Left lung (tissue), 10 donors: Measurements from ENCODE around the gene LY6G5B. TPM values are rescaled to one million over a fixed set of nuclear protein-coding genes. Genes with fewer than 3 reads are reported as not detected.

Experiments
- ATAC-seq: fragments of 200-7000 bp; cut with Tn5 transposase; one replicate; pipeline ENCODE4 v1.9.1; 2020; ENCODE audit warnings: moderate library complexity
- DNase-seq, 4 donors: peaks; one replicate each; pipeline ENCODE4 v3.0.0-alpha.2; 2013 to 2020
- H3K27ac ChIP-seq, 2 donors: fragments of 200-600 bp; sonication (generic) in 1 of 2; one replicate each; pipeline versions ENCODE4 v1.5.0 to v1.8.0; 2020 to 2021
- H3K27me3 ChIP-seq, 2 donors: fragments of 200-600 bp; sonication (generic) in 1 of 2; one replicate each; pipeline versions ENCODE4 v1.5.0 to v1.8.0; 2020 to 2021
- H3K36me3 ChIP-seq, 2 donors: fragments of 200-600 bp; sonication (generic) in 1 of 2; one replicate each; pipeline versions ENCODE4 v1.5.0 to v1.8.0; 2020 to 2021
- H3K4me1 ChIP-seq, 2 donors: fragments of 200-600 bp; one replicate each; pipeline ENCODE4 v1.8.0; 2021
- H3K4me3 ChIP-seq, 2 donors: fragments of 200-600 bp; sonication (generic) in 1 of 2; one replicate each; pipeline versions ENCODE4 v1.5.0 to v1.8.0; 2020 to 2021; ENCODE audit warnings: mild to moderate bottlenecking in 1 of 2
- H3K9me3 ChIP-seq, 2 donors: fragments of 200-600 bp; sonication (generic) in 1 of 2; one replicate each; pipeline versions ENCODE4 v1.5.0 to v1.8.0; 2020 to 2021
- intact Hi-C, 2 donors: fragments of 100-400 bp; cut with DNase I; formaldehyde crosslinking; loops; one replicate each; pipeline versions ENCODE4 v1.11.2 to v1.14.2; 2022
- polyA plus RNA-seq, 6 donors: library from polyadenylated mRNA; unstranded; fragments of 120-200 nt; gene quantifications; one replicate each; pipeline ENCODE4 v1.2.1, GENCODE V29; 2013; ENCODE audit not compliant: insufficient read length in 6 of 6
- total RNA-seq, 2 donors: library from RNA; stranded (reverse); fragmentation: NEBNext Ultra II Directional; extraction: Animal tissue kit (Norgen Biotek cat#: 25700); gene quantifications; one replicate each; pipeline ENCODE4 v1.2.1, GENCODE V29; 2021
- TF ChIP-seq, protein P1 (sequence below), 2 donors: fragments of 200-600 bp; sonication (generic) in 1 of 2; IDR thresholded peaks; one replicate each; pipeline versions ENCODE4 v1.5.0 to v1.8.0; 2021; ENCODE audit warnings: antibody characterized with exemption in 2 of 2
- donor health status: DM: no; HTN: yes; CAD: no.
- donor health status: DM: no; HTN: no; CAD: no.

Gene LY6G5B
- total and polyA plus RNA-seq, 8 donors: 6.9 to 41.0 (median 30.1) TPM

DNA sequence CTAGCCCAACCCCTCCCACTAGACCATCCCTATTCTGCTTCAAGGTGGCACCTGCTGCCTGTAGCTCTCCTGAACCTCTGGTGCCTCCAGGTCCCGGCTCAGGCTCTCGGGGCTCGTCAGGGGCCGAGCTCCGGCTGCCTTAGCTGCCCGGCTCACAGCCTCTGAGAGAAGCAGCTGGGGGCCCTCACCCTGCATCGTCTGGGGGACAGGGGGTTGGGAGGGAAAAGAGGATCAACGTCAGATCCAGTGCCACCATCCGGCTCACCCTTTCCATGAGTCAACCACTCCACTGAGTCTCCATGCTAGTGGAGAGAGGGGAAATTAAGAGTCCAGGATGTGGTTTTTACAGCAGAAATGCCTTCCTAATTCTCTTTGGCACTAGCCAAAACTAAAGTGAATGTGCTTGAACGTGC, 30.3 kb upstream of the LY6G5B start:
- Histone ChIP-seq H3K36me3 (peaks cover 0 to 100% of the 10 kb centered on the region in 2 donors), H3K4me3 (no peak overlapping the region), H3K27me3 (no peaks in the 10 kb centered on the region), H3K27ac (no peak overlapping the region), H3K4me1 (no peaks in the 10 kb centered on the region), H3K9me3 (no peaks in the 10 kb centered on the region)
- TF ChIP-seq, protein P1, sequence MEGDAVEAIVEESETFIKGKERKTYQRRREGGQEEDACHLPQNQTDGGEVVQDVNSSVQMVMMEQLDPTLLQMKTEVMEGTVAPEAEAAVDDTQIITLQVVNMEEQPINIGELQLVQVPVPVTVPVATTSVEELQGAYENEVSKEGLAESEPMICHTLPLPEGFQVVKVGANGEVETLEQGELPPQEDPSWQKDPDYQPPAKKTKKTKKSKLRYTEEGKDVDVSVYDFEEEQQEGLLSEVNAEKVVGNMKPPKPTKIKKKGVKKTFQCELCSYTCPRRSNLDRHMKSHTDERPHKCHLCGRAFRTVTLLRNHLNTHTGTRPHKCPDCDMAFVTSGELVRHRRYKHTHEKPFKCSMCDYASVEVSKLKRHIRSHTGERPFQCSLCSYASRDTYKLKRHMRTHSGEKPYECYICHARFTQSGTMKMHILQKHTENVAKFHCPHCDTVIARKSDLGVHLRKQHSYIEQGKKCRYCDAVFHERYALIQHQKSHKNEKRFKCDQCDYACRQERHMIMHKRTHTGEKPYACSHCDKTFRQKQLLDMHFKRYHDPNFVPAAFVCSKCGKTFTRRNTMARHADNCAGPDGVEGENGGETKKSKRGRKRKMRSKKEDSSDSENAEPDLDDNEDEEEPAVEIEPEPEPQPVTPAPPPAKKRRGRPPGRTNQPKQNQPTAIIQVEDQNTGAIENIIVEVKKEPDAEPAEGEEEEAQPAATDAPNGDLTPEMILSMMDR (IDR thresholded peaks at IDR 0.05): no peak
- intact Hi-C loops: no loop called here
- DNase-seq: no peak
- ATAC-seq: no peak

DNA sequence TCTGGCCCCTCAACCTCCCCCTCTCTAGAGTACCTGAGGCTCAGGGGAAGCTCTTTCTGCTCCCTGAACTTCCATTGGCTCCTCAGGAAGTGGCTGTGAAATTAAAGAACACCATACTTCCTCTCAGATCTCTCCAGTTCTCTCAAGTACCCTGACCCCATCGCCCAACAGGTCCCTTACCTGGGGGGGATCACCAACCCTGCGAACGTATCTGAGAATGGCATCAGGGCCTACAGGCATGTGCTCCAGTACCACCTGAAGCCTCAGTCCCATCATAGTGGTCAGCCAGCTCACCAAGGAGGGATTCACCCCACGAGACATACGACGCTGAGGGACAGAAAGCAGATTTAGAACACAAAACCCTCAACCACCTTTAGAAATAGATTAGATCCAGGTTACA, 29.2 kb upstream of the LY6G5B start:
- no peaks in the 10 kb centered on the region for H3K9me3 ChIP-seq
- TF ChIP-seq, protein P1 (IDR thresholded peaks at IDR 0.05): no peak
- ATAC-seq (no peak), DNase-seq (no peak)
- H3K36me3 ChIP-seq: peaks cover 0 to 100% of the 10 kb centered on the region in 2 donors
- H3K4me3 ChIP-seq: no peak overlapping the region
- no peaks in the 10 kb centered on the region for H3K4me1 ChIP-seq
- no peak overlapping the region for H3K27ac ChIP-seq
- intact Hi-C loops: no loop called here
- no peaks in the 10 kb centered on the region for H3K27me3 ChIP-seq

DNA sequence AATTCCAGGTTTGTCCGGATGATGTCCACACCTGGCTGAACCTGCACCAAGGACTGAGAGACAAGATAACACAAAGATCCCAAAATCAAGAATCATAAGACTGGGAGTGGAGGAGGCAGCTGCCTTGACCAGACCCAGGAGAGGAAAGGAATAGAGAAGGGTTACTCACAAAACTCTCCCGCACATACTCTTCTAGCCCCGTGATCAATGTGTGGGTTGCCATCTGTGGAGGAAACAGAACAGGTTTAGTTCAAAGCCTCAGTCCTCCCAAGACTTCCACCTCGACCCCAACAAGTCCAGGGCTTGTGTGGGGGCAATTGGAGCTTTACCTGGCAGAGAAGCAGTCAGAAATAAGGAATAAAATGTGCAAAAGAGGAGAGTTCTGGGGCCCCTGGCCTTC, 28.4 kb upstream of the LY6G5B start:
- Histone ChIP-seq H3K4me3 (no peak overlapping the region), H3K9me3 (no peaks in the 10 kb centered on the region), H3K27ac (no peak overlapping the region), H3K4me1 (no peaks in the 10 kb centered on the region), H3K27me3 (no peaks in the 10 kb centered on the region), H3K36me3 (peaks cover 0 to 100% of the 10 kb centered on the region in 2 donors)
- TF ChIP-seq, protein P1 (IDR thresholded peaks at IDR 0.05): no peak
- ATAC-seq: no peak
- DNase-seq: no peak
- intact Hi-C loops: no loop called here

DNA sequence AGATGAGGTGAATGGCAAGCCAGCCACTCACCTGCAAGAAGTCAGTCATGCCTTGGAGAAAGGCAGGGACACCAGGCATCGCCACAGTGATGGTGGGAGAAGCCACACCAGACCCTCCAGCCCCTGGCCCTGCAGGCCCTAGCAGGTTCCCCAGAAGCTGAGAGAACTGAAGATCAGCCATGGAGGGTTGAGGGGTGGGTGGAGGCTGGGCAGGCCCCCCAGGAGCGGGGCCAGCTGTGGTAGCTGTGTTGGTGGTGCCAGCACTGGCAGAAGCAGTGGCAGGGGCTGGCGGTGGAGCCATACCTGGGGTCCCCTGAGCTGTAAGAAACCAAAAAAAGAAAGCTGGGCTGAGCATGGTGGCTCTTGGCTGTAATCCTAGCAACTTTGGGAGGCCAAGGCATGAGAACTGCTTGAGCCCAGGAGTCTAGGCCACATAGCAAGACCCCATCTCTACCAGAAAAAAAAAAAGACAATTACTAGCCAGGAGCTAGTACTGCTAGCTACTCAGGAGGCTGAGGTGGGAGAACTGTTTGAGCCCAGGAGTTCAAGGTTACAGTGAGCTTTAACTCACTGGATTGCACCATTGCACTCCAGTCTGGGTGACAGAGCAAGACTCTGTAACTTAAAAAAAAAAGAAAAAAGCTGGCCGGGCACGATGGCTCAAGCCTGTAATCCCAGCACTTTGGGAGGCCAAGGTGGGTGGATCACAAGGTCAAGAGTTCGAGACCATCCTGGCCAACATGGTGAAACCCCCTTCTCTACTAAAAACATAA, 26.8 kb upstream of the LY6G5B start:
- ATAC-seq (no peak), DNase-seq (no peak)
- peaks cover 0 to 100% of the 10 kb centered on the region in 2 donors for H3K36me3 ChIP-seq
- H3K27me3 ChIP-seq: no peaks in the 10 kb centered on the region
- H3K4me3 ChIP-seq: no peak overlapping the region
- H3K9me3 ChIP-seq: no peaks in the 10 kb centered on the region
- TF ChIP-seq, protein P1 (IDR thresholded peaks at IDR 0.05): no peak
- intact Hi-C loops: no loop called here
- no peaks in the 10 kb centered on the region for H3K4me1 ChIP-seq
- no peak overlapping the region for H3K27ac ChIP-seq

DNA sequence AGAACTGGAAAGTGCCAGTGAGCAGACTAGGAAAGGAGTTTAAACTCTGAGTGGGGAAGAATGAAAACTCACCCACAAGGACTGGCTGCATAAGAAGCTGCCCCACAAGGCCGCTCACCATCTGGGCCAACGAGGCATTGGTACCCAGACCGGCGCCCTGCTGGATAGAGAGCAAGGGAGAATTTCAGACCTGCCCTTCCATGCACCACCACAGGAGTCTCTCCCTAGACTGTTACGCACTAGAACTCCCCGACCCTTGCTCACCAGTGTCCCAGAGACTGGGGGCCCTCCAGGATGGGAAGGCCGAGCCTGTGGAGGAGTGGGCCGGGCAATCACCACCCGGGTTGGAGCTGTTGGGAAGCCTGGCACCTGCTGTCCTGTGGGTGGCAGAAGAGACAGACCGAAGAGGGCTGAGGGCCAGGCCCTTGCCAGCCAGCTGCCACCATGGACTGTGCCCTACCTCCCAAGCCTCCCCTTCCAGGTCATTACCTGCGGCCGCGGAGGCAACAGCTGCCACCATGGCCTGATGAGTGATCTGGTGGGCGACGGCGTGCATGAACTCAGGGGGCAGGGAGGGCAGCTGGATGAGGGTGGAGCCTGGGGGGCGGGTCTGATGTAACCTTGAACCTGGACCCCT, 25.8 kb upstream of the LY6G5B start:
- H3K36me3 ChIP-seq: peaks cover 0 to 100% of the 10 kb centered on the region in 2 donors
- intact Hi-C loops: no loop called here
- no peak for ATAC-seq

More for the DNA sequence above, 25.8 kb upstream of the LY6G5B start:
- H3K27me3 ChIP-seq: no peaks in the 10 kb centered on the region
- no peak overlapping the region for H3K4me3 ChIP-seq
- no peaks in the 10 kb centered on the region for H3K9me3 ChIP-seq
- TF ChIP-seq, protein P1 (IDR thresholded peaks at IDR 0.05): no peak
- H3K4me1 ChIP-seq: no peaks in the 10 kb centered on the region
- no peak for DNase-seq
- H3K27ac ChIP-seq: no peak overlapping the region
